Suprapubic skin (tissue), 4 donors: ENCODE data around the gene FBLN1. TPM values are rescaled to one million over a fixed set of nuclear protein-coding genes. Genes with fewer than 3 reads are reported as not detected.

ENCODE experiments used
- DNase-seq, 2 donors: peaks; one replicate each; pipeline ENCODE4 v3.0.0-alpha.2; 2019; ENCODE audit warnings: low spot score in 2 of 2
- H3K27ac ChIP-seq: fragments of 200-600 bp; sonication (generic); one replicate; pipeline ENCODE4 v1.5.1; 2019
- H3K27me3 ChIP-seq: fragments of 200-600 bp; sonication (generic); one replicate; pipeline ENCODE4 v1.5.1; 2019
- H3K36me3 ChIP-seq: fragments of 200-600 bp; sonication (generic); one replicate; pipeline ENCODE4 v1.5.1; 2019
- H3K4me1 ChIP-seq: fragments of 200-600 bp; sonication (generic); one replicate; pipeline ENCODE4 v1.5.1; 2019
- H3K4me3 ChIP-seq: fragments of 200-600 bp; sonication (generic); one replicate; pipeline ENCODE4 v1.5.1; 2019; ENCODE audit warnings: mild to moderate bottlenecking
- H3K9me3 ChIP-seq: fragments of 200-600 bp; sonication (generic); one replicate; pipeline ENCODE4 v1.5.1; 2019
- CTCF ChIP-seq, 2 donors: fragments of 200-600 bp in 1 of 2; fragments of 450-650 bp in 1 of 2; sonication (generic) in 1 of 2; IDR thresholded peaks; one replicate each; pipeline ENCODE4 v1.5.1; 2016 to 2019; ENCODE audit warnings: antibody characterized with exemption in 2 of 2, mild to moderate bottlenecking in 1 of 2, moderate library complexity in 1 of 2
- EP300 ChIP-seq: sonication (generic); formaldehyde crosslinking; IDR thresholded peaks from one replicate; pipeline ENCODE4 v1.6.1; 2017; ENCODE audit warnings: antibody characterized with exemption
- POLR2A ChIP-seq, 2 donors: fragments of 450-650 bp; IDR thresholded peaks; one replicate each; pipeline ENCODE4 v1.6.1; 2017; ENCODE audit warnings: antibody characterized with exemption in 2 of 2, mild to moderate bottlenecking in 2 of 2, moderate library complexity in 2 of 2
- POLR2AphosphoS5 ChIP-seq, 3 donors: sonication (generic); formaldehyde crosslinking; IDR thresholded peaks; one replicate each; pipeline ENCODE4 v1.6.1; 2017; ENCODE audit warnings: antibody characterized with exemption in 3 of 3
- WGBS: methylation state at CpG from one replicate; pipeline ENCODE4 v1.1.5; 2018; 5-methylcytosine and 5-hydroxymethylcytosine counted together
- total RNA-seq, 4 donors: library from RNA; depleted of rRNA; stranded (reverse); fragments of >200 nt; gene quantifications; one replicate each; pipeline ENCODE4 v1.1.0, GENCODE V29; 2016

The FBLN1 gene
- total RNA-seq, 4 donors from 2014 or later, result 111 to 174 (median 139) TPM

GRCh38 chr22:45647532-45648225 lies 145.0 kb downstream of the FBLN1 start:
- no peak for DNase-seq
- WGBS, result 91% methylated on average over 18 of the region's 18 CpGs

GRCh38 chr22:45648301-45649117 lies 145.8 kb downstream of the FBLN1 start:
- no peak overlapping the region for H3K27ac ChIP-seq
- no peak for TF ChIP-seq EP300
- TF ChIP-seq POLR2A (IDR thresholded peaks at IDR 0.05), result no peak
- no peak for TF ChIP-seq CTCF (IDR thresholded peaks at IDR 0.05)
- TF ChIP-seq POLR2AphosphoS5 (IDR thresholded peaks at IDR 0.05), result no peak
- no peaks in the 10 kb centered on the region for H3K9me3 ChIP-seq
- peaks cover 21% of the 10 kb centered on the region for H3K27me3 ChIP-seq
- 85% methylated on average over 24 of the region's 24 CpGs for WGBS
- no peak for DNase-seq
- H3K4me3 ChIP-seq, result no peak overlapping the region
- peaks cover 10% of the 10 kb centered on the region for H3K4me1 ChIP-seq
- H3K36me3 ChIP-seq, result no peaks in the 10 kb centered on the region

More at GRCh38 chr22:45647532-45648225, 145.0 kb downstream of the FBLN1 start:
- Histone ChIP-seq H3K9me3 (no peaks in the 10 kb centered on the region), H3K4me1 (peaks cover 10% of the 10 kb centered on the region), H3K27me3 (peaks cover 21% of the 10 kb centered on the region), H3K36me3 (no peaks in the 10 kb centered on the region), H3K27ac (no peak overlapping the region), H3K4me3 (no peak overlapping the region)
- TF ChIP-seq CTCF (IDR thresholded peaks at IDR 0.05), result no peak
- no peak for TF ChIP-seq POLR2A (IDR thresholded peaks at IDR 0.05)
- TF ChIP-seq EP300, result no peak
- no peak for TF ChIP-seq POLR2AphosphoS5 (IDR thresholded peaks at IDR 0.05)

GRCh38 chr22:45649809-45650208 lies 147.1 kb downstream of the FBLN1 start:
- Histone ChIP-seq H3K4me3 (no peak overlapping the region), H3K9me3 (no peaks in the 10 kb centered on the region), H3K36me3 (no peaks in the 10 kb centered on the region), H3K27ac (no peak overlapping the region), H3K27me3 (peaks cover 15% of the 10 kb centered on the region), H3K4me1 (peaks cover 10% of the 10 kb centered on the region)
- TF ChIP-seq POLR2AphosphoS5 (IDR thresholded peaks at IDR 0.05), result no peak
- WGBS, result 97% methylated on average over 6 of the region's 6 CpGs
- DNase-seq, result no peak

DNA sequence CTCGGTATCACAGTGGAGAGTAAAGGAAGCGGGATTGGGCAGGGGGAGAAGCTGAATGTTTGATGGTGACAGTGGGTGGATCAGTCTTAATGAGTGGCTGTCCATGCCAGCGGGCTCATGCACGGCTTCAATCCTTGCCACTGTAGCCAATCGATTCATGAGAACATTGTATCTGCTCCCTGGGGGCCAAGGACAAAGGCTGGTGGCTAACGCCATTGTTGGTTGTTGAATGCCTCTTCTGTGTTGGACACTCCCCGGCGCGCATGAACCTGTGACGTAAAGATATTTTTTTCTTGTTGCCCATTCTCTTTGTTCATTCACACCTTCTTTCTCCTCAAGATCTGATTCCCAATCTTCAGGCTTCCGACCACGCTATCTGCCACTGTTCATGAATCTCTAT lies 148.0 kb downstream of the FBLN1 start:
- no peaks in the 10 kb centered on the region for H3K36me3 ChIP-seq
- H3K27ac ChIP-seq, result no peak overlapping the region
- TF ChIP-seq POLR2A (IDR thresholded peaks at IDR 0.05) (no peak), POLR2AphosphoS5 (IDR thresholded peaks at IDR 0.05) (no peak), EP300 (no peak), CTCF (IDR thresholded peaks at IDR 0.05) (no peak)
- H3K4me1 ChIP-seq, result peaks cover 4% of the 10 kb centered on the region
- H3K4me3 ChIP-seq, result no peak overlapping the region
- H3K9me3 ChIP-seq, result no peaks in the 10 kb centered on the region
- DNase-seq, result no peak
- 87% methylated on average over 12 of the region's 12 CpGs for WGBS
- peaks cover 7% of the 10 kb centered on the region for H3K27me3 ChIP-seq

Other genes with a start within 250 kb of the FBLN1 start
- not detected for gene UPK3A, start 217.9 kb upstream of the FBLN1 start, total RNA-seq
- gene FAM118A, start 192.9 kb upstream of the FBLN1 start, total RNA-seq, result 10 to 100 TPM; 22.7 to 65.8 (median 37.2) TPM
- under 1 TPM in 1 of 4 donors, not detected in 3; 0.21 TPM for gene SMC1B, start 89.3 kb upstream of the FBLN1 start, total RNA-seq
- 1 to 10 TPM in 1 of 4 donors, under 1 TPM in 1, not detected in 2; 0.30 to 5.7 TPM for gene RIBC2, start 89.2 kb upstream of the FBLN1 start, total RNA-seq
- gene ATXN10, start 169.0 kb downstream of the FBLN1 start, total RNA-seq, result 10 to 100 TPM; 63.2 to 79.0 (median 68.8) TPM